KOPT-K1 (cell line): ENCODE measurements around the gene FBRSL1.
"Not testable (repeated sequence)": the region's sequence is repeated elsewhere in the genome, so short reads cannot be mapped to it uniquely, and the experiment has no call there.

Experiments
- H3K27ac ChIP-seq: fragments of 200-600 bp; sonication (generic); 2 replicates; pipeline ENCODE4 v1.5.1; 2016; ENCODE audit warnings: antibody characterized with exemption, mild to moderate bottlenecking, low read depth, low read length; ENCODE audit not compliant: poor library complexity, severe bottlenecking
- H3K36me3 ChIP-seq: fragments of 200-600 bp; sonication (generic); 2 replicates; pipeline ENCODE4 v1.5.1; 2017; ENCODE audit warnings: antibody characterized with exemption, mild to moderate bottlenecking, low read length, moderate library complexity; ENCODE audit not compliant: insufficient read depth
- H3K9me3 ChIP-seq: fragments of 200-600 bp; sonication (generic); 2 replicates; pipeline ENCODE4 v1.5.1; 2017; ENCODE audit warnings: antibody characterized with exemption, low read length, mild to moderate bottlenecking; ENCODE audit not compliant: insufficient read depth, poor library complexity, severe bottlenecking

FBRSL1 gene

DNA sequence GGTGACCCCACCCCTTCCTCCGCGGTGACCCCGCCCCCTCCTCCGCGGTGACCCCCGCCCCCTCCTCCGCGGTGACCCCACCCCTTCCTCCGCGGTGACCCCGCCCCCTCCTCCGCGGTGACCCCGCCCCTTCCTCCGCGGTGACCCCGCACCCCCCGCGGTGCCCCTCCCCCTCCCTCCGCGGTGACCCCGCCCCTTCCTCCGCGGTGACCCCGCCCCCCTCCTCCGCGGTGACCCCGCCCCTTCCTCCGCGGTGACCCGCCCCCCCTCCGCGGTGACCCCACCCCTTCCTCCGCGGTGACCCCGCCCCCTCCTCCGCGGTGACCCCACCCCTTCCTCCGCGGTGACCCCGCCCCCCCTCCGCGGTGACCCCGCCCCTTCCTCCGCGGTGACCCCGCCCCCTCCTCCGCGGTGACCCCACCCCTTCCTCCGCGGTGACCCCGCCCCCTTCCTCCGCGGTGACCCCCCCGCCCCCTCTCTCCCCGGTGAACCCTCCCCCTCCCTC lies 15.1 kb upstream of the FBRSL1 start:
- H3K27ac ChIP-seq, H3K36me3 ChIP-seq, H3K9me3 ChIP-seq: not testable (repeated sequence)

DNA sequence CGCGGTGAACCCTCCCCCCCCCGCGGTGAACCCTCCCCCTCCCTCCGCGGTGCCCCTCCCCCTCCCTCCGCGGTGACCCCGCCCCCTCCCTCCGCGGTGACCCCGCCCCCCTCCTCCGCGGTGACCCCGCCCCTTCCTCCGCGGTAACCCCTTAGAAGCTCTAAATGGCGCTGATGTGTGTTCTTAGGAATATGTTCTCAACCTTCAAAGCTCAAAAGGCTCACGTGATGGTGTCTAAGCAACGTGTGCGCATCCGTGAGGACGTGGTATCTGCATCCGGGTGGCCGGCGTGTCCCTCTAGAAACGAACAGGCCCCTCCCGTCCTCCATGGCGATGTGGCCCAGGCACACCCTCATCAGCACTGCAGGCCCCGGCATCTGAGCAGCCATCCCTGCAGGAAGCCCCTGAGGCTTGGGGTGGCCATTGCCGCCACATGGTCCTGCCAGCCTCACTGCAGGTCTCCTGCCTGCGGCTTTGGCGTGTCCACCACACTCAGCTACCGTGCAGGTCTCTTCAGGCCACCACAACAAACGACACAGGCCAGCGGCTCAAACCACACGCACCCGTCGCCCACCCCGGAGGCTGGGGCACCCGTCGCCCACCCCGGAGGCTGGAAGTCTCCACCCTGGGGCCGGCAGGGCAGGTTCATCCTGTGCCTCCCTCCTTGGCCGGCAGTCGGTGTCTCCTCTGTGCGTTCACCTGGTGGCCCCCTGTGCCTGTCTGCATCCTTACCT lies 14.5 kb upstream of the FBRSL1 start:
- Histone ChIP-seq H3K36me3 (no peaks in the 10 kb centered on the region), H3K27ac (no peak overlapping the region), H3K9me3 (peaks cover 8% of the 10 kb centered on the region)

DNA sequence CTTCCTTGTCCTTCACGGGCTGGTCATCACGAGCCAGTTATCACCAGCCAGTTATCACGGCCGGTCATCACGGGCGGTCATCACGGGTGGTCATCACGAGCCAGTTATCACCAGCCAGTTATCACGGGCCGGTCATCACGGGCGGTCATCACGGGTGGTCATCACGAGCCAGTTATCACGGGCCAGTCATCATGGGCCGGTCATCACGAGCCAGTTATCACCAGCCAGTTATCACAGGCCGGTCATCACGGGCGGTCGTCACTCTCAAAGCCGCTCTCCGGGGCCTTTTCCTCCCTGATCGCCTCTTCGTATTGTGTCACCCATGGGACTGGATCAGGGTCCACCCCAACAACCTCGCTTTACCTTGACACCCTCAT lies 13.9 kb upstream of the FBRSL1 start:
- H3K9me3 ChIP-seq: peaks cover 8% of the 10 kb centered on the region
- no peaks in the 10 kb centered on the region for H3K36me3 ChIP-seq
- no peak overlapping the region for H3K27ac ChIP-seq

- H3K27ac ChIP-seq: no peak overlapping the region
- H3K36me3 ChIP-seq: no peaks in the 10 kb centered on the region
- H3K9me3 ChIP-seq: peaks cover 8% of the 10 kb centered on the region
These were observed 13.5 kb upstream of the FBRSL1 start for GRCh38 chr12:132476421-132476820.

DNA sequence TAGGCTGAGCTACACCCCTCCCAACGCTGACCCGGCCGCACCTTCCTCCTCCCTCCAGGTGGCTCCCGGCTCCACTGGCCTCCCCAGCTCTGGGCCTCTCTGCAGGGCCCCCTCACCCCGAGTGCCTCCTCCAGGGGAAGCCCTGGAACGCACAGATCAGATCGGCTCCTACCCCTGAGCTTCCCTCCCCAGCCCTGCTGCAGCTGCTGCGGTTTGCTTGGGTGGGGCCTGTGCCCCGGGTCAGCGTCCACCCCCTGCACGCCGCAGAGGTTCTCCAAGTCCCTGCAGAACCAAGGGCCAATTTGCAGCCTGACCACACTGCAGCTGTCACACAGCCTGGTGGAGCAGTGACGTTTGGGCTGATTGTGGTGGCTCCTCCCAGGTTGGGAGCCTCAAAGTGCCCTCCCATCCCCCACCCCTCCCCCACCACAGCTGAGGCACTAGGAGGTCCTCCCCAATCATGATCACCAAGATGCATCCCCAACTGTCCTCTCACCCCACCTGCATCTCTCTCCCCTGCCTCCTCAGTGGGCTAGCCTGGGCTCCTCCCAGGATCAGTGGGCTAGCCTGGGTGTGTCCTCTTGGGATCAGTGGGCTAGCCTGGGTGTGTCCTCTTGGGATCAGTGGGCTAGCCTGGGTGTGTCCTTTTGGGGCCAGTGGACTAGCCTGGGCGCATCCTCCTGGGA lies 12.8 kb upstream of the FBRSL1 start:
- Histone ChIP-seq H3K27ac (no peak overlapping the region), H3K36me3 (no peaks in the 10 kb centered on the region), H3K9me3 (peaks cover 8% of the 10 kb centered on the region)

- H3K36me3 ChIP-seq: no peaks in the 10 kb centered on the region
- H3K9me3 ChIP-seq: peaks cover 8% of the 10 kb centered on the region
- H3K27ac ChIP-seq: no peak overlapping the region
These were observed 12.1 kb upstream of the FBRSL1 start for GRCh38 chr12:132477703-132478432.

- H3K27ac ChIP-seq: no peak overlapping the region
- H3K36me3 ChIP-seq: no peaks in the 10 kb centered on the region
- peaks cover 8% of the 10 kb centered on the region for H3K9me3 ChIP-seq
These were observed 11.5 kb upstream of the FBRSL1 start for GRCh38 chr12:132478433-132478803.

- no peaks in the 10 kb centered on the region for H3K36me3 ChIP-seq
- peaks cover 6% of the 10 kb centered on the region for H3K9me3 ChIP-seq
- no peak overlapping the region for H3K27ac ChIP-seq
These were observed 11.1 kb upstream of the FBRSL1 start for GRCh38 chr12:132478845-132479244.

- Histone ChIP-seq H3K36me3 (no peaks in the 10 kb centered on the region), H3K27ac (no peak overlapping the region), H3K9me3 (peaks cover 2% of the 10 kb centered on the region)
These were observed 10.7 kb upstream of the FBRSL1 start for GRCh38 chr12:132479291-132479690.

GRCh38 chr12:132479938-132480622 lies 9.9 kb upstream of the FBRSL1 start:
- no peaks in the 10 kb centered on the region for H3K9me3 ChIP-seq
- H3K27ac ChIP-seq: no peak overlapping the region
- H3K36me3 ChIP-seq: no peaks in the 10 kb centered on the region

GRCh38 chr12:132480623-132481132 lies 9.3 kb upstream of the FBRSL1 start:
- Histone ChIP-seq H3K9me3 (no peaks in the 10 kb centered on the region), H3K36me3 (no peaks in the 10 kb centered on the region), H3K27ac (no peak overlapping the region)

- no peak overlapping the region for H3K27ac ChIP-seq
- H3K9me3 ChIP-seq: no peaks in the 10 kb centered on the region
- H3K36me3 ChIP-seq: no peaks in the 10 kb centered on the region
These were observed 8.6 kb upstream of the FBRSL1 start for GRCh38 chr12:132481345-132481744.

DNA sequence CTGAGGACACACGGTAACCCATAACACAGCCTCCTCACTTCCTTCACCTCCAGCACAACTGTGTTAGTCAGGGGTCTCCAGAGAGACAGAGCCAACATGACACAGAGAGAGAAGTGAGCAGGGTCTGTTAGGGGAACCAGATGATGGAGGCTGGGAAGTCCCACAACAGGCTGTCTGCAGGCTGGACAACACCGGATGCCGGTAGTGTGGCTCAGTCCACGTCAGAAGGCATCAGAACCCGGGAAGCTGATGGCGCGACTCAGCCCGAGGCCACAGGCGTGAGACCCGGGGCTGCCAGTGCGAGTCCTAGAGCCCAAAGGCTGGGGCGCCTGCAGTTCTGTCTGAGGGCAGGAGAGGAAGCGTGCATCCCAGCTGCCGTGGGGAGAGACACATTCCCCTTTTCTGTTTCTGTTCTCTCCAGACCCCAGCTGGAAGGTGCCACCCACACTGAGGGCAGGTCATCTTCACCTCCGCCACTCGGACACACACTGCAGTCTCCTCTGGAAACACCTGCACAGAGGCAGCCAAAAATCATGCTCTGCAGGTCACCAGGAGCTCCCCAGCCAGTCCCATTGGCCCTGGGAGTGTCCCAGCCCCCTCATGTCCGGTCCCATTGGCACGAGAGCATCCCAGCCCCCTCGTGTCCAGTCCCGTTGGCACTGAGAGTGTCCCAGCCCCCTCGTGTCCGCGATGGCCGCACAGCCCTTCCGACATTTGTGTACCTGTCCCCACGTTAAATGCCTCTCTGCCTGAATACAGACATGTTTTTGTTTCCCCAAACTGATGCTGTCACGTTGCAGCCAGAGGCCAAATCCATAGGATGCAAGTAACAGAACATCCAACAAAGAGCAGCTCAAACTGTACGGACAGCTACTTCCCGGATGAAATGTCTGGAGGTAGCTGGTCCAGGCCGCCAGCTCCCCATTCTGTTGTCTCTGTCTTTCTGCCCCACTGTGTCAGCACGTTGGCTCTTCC lies 7.9 kb upstream of the FBRSL1 start:
- H3K27ac ChIP-seq: no peak overlapping the region
- no peaks in the 10 kb centered on the region for H3K36me3 ChIP-seq
- no peaks in the 10 kb centered on the region for H3K9me3 ChIP-seq

- H3K9me3 ChIP-seq: no peaks in the 10 kb centered on the region
- H3K27ac ChIP-seq: no peak overlapping the region
- H3K36me3 ChIP-seq: no peaks in the 10 kb centered on the region
These were observed 7.2 kb upstream of the FBRSL1 start for GRCh38 chr12:132482771-132483170.
